Bronchial epithelial cell (primary cell): Measurements from ENCODE around the gene VSTM4. TPM values are rescaled to one million over a fixed set of nuclear protein-coding genes. Genes with fewer than 3 reads are reported as not detected.

Experiments used
- DNase-seq: peaks from one replicate; pipeline ENCODE4 v3.0.0-alpha.2; 2010; ENCODE audit warnings: low read depth
- FAIRE-seq: peaks from 2 replicates; lab custom pipeline; 2011; peaks lifted over from hg19 to GRCh38; lab: Jason Lieb, UNC
- H3K27me3 ChIP-seq: 2 replicates; pipeline ENCODE4 v1.5.1; 2011; ENCODE audit warnings: low read length; ENCODE audit not compliant: control insufficient read depth, insufficient read depth
- H3K36me3 ChIP-seq: 2 replicates; pipeline ENCODE4 v1.5.1; 2011; ENCODE audit warnings: low read length; ENCODE audit not compliant: control insufficient read depth, insufficient read depth
- H3K4me3 ChIP-seq: 2 replicates; pipeline ENCODE4 v1.5.1; 2011; ENCODE audit warnings: mild to moderate bottlenecking, low read depth, low read length, control low read depth
- total RNA-seq: library from RNA; depleted of rRNA; stranded (reverse); fragments of >200 nt; gene quantifications from 2 replicates; pipeline ENCODE4 v1.2.1, GENCODE V29; 2014
- TF ChIP-seq, protein P1 (sequence below): IDR thresholded peaks from 2 replicates; pipeline ENCODE4 v1.5.1; 2011; ENCODE audit warnings: mild to moderate bottlenecking, moderate library complexity, low read length, control low read depth, inconsistent platforms; ENCODE audit not compliant: insufficient read depth, severe bottlenecking

VSTM4 gene
- total RNA-seq, 1 donor from 2014 or later, result under 0.01 TPM

DNA sequence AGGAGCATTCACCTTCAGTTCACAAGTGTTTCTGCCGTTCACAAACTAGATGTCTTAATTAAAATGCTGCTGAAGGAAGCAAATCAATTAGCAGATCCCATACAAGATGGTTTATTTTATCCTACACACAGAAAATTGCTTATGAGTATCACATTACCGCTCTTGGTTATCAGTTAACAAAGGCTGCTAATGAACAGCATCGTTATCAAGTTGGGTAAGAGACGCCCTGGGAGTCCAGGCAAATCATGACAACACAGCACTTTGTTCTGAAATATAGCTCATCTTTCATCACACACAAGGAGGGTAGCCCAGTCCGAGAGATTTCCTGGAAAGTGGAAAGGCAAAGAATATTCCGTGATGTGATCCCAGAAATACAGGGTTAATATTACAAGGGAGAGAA, 39.3 kb upstream of the VSTM4 start:
- TF ChIP-seq, protein P1, sequence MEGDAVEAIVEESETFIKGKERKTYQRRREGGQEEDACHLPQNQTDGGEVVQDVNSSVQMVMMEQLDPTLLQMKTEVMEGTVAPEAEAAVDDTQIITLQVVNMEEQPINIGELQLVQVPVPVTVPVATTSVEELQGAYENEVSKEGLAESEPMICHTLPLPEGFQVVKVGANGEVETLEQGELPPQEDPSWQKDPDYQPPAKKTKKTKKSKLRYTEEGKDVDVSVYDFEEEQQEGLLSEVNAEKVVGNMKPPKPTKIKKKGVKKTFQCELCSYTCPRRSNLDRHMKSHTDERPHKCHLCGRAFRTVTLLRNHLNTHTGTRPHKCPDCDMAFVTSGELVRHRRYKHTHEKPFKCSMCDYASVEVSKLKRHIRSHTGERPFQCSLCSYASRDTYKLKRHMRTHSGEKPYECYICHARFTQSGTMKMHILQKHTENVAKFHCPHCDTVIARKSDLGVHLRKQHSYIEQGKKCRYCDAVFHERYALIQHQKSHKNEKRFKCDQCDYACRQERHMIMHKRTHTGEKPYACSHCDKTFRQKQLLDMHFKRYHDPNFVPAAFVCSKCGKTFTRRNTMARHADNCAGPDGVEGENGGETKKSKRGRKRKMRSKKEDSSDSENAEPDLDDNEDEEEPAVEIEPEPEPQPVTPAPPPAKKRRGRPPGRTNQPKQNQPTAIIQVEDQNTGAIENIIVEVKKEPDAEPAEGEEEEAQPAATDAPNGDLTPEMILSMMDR, result no peak
- DNase-seq (no peak), FAIRE-seq (no peak)
- H3K27me3 ChIP-seq, result no peaks in the 10 kb centered on the region
- no peaks in the 10 kb centered on the region for H3K36me3 ChIP-seq
- H3K4me3 ChIP-seq, result no peak overlapping the region

DNA sequence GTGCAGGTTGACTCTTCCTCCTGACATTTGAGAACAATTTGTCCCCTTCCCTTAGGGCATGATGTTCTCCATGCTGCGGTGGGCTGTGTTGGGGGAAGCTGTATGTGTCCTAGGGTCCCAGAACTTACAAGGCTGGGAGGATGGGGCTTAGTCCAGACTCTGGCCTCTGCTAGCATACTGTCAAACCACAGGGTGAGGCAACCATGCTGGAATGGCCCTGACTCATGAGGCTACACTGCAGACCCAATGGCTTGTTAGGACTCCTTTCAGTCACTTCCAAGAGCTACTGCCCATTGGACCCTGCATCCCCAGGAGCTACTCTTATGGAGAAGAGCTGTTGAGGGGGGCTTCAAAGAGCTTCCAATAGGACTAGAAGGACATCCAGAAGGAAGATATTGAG, 38.6 kb upstream of the VSTM4 start:
- H3K27me3 ChIP-seq, result no peaks in the 10 kb centered on the region
- DNase-seq, result no peak

DNA sequence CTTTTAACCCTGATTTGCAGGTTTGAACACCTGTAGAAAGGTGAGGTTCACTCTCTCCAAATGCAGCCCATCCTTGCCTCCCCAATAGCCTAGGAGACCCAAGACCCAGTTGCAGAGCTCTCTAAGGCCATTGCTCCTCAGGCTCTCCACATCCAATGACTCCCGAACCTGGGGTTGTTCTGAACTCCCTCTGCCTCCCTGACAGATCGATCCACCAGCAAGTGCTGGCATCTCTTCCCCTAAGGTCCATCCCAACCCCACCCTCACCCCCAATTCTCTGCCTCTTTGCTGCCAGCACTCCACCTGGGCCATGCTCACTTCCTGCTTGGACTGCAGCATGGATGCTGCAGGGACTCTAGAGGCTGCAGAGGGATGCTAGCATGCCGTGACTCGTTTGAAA, 37.8 kb upstream of the VSTM4 start:
- TF ChIP-seq, protein P1, result no peak
- no peaks in the 10 kb centered on the region for H3K27me3 ChIP-seq

More for the DNA sequence above, 38.6 kb upstream of the VSTM4 start:
- Histone ChIP-seq H3K4me3 (no peak overlapping the region), H3K36me3 (no peaks in the 10 kb centered on the region)
- FAIRE-seq, result no peak
- TF ChIP-seq, protein P1, result no peak

DNA sequence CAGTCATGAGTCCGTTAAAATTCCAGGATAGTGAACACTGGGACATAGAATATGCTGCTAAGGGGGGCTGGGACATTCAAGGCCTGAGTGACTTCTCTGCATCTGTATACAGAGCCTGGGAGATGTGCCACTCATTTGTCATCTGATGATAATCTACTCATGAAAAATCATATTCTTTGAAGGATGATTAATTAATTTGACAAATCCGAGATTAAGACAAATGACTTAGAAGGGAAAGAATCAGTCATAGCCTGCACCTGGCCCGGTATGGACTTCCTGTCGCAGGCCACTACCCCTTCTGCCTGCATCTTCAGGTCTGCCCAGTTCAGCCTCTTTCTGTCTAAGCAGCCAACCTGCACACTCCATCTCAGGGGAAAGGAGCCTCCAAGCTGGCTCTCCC, 37.3 kb upstream of the VSTM4 start:
- DNase-seq, result no peak
- peak; percentile 7 for FAIRE-seq
- H3K27me3 ChIP-seq, result no peaks in the 10 kb centered on the region
- TF ChIP-seq, protein P1, result no peak
- H3K36me3 ChIP-seq, result no peaks in the 10 kb centered on the region
- no peak overlapping the region for H3K4me3 ChIP-seq

More for the DNA sequence above, 37.8 kb upstream of the VSTM4 start:
- no peak for DNase-seq
- no peak for FAIRE-seq
- Histone ChIP-seq H3K36me3 (no peaks in the 10 kb centered on the region), H3K4me3 (no peak overlapping the region)

DNA sequence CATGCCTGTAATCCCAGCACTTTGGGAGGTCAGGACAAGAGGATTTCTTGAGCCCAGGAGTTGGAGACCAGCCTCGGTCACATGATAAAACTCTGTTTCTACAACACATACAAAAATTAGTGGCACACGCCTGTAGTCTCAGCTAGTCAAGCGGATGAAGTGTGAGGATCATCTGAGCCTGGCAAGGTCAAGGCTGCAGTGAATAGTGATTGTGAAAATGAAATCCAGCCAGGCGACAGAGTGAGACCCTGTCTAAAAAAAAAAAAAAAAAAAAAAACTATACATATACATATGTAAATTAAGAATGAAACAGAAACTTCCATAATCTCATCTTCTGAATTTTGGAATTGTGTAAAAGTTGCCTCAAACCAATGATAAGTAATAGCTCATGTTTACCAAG, 36.7 kb upstream of the VSTM4 start:
- H3K36me3 ChIP-seq, result no peaks in the 10 kb centered on the region

More for the DNA sequence above, 36.7 kb upstream of the VSTM4 start:
- DNase-seq (no peak), FAIRE-seq (no peak)
- Histone ChIP-seq H3K27me3 (no peaks in the 10 kb centered on the region), H3K4me3 (no peak overlapping the region)
- TF ChIP-seq, protein P1, result no peak
